Hepatocyte (in vitro differentiated cells): ENCODE results near the gene TBATA. TPM values are rescaled to one million over a fixed set of nuclear protein-coding genes. Genes with fewer than 3 reads are reported as not detected.

Source experiments
- DNase-seq: peaks from one replicate; pipeline ENCODE4 v3.0.0-alpha.2; 2016; ENCODE audit warnings: low spot score
- H2AFZ ChIP-seq: fragments of 200-600 bp; sonication (generic); 2 replicates; pipeline ENCODE4 v1.6.0; 2016; ENCODE audit warnings: antibody characterized with exemption, mild to moderate bottlenecking
- H3K27ac ChIP-seq: fragments of 200-600 bp; sonication (generic); 2 replicates; pipeline ENCODE4 v1.5.1; 2016; ENCODE audit warnings: mild to moderate bottlenecking
- H3K27me3 ChIP-seq: fragments of 200-600 bp; sonication (generic); 2 replicates; pipeline ENCODE4 v1.6.1; 2016
- H3K36me3 ChIP-seq: fragments of 200-600 bp; sonication (generic); replicated peaks from 2 replicates; pipeline ENCODE4 v1.5.1; 2016; ENCODE audit warnings: low read depth; ENCODE audit not compliant: insufficient read depth
- H3K4me1 ChIP-seq: fragments of 200-600 bp; sonication (generic); 2 replicates; pipeline ENCODE4 v1.5.1; 2016; ENCODE audit warnings: mild to moderate bottlenecking, moderate library complexity; ENCODE audit not compliant: insufficient read depth
- H3K4me2 ChIP-seq: fragments of 200-600 bp; sonication (generic); 2 replicates; pipeline ENCODE4 v1.6.0; 2016
- H3K4me3 ChIP-seq: fragments of 200-600 bp; sonication (generic); 2 replicates; pipeline ENCODE4 v1.5.1; 2016; ENCODE audit warnings: mild to moderate bottlenecking
- H3K79me2 ChIP-seq: fragments of 200-600 bp; sonication (generic); 2 replicates; pipeline ENCODE4 v1.6.0; 2017; ENCODE audit warnings: mild to moderate bottlenecking
- H3K9me2 ChIP-seq: fragments of 200-600 bp; sonication (generic); replicated peaks from 2 replicates; pipeline ENCODE4 v1.6.0; 2017; ENCODE audit warnings: mild to moderate bottlenecking; ENCODE audit not compliant: insufficient read depth
- H3K9me3 ChIP-seq: fragments of 200-600 bp; sonication (generic); 2 replicates; pipeline ENCODE4 v1.5.1; 2016; ENCODE audit warnings: low read depth, mild to moderate bottlenecking
- H4K20me1 ChIP-seq: fragments of 200-600 bp; sonication (generic); 2 replicates; pipeline ENCODE4 v1.6.0; 2016; ENCODE audit warnings: mild to moderate bottlenecking; ENCODE audit not compliant: insufficient read depth, poor library complexity, severe bottlenecking
- EZH2 ChIP-seq: fragments of 200-600 bp; sonication (generic); IDR thresholded peaks from 2 replicates; pipeline ENCODE4 v1.6.1; 2016; ENCODE audit warnings: antibody characterized with exemption, mild to moderate bottlenecking, borderline replicate concordance
- EZH2phosphoT487 ChIP-seq: fragments of 200-600 bp; sonication (generic); IDR thresholded peaks from one replicate; pipeline ENCODE4 v1.6.1; 2018; ENCODE audit warnings: antibody characterized with exemption, mild to moderate bottlenecking, low read depth, moderate library complexity; ENCODE audit not compliant: unreplicated experiment, severe bottlenecking
- WGBS: methylation state at CpG from one replicate; pipeline ENCODE4 v1.1.6; 2016; ENCODE audit warnings: low lambda C conversion rate; ENCODE audit errors: missing lambda C conversion rate; 5-methylcytosine and 5-hydroxymethylcytosine counted together
- polyA plus RNA-seq: library from polyadenylated mRNA; unstranded; fragments of >200 nt; fragmentation: Nextera tagmentation; extraction: Ambion mirVana; gene quantifications from 2 replicates; pipeline ENCODE4 v1.2.1, GENCODE V29; 2016
- total RNA-seq: library from RNA; depleted of rRNA; stranded (reverse); fragments of >200 nt; gene quantifications from 2 replicates; pipeline ENCODE4 v1.2.3, GENCODE V29; 2014
- TF ChIP-seq, protein P1 (sequence below): fragments of 200-600 bp; sonication (generic); IDR thresholded peaks from 2 replicates; pipeline ENCODE4 v1.5.1; 2016; ENCODE audit warnings: antibody characterized with exemption, mild to moderate bottlenecking; ENCODE audit not compliant: poor library complexity

TBATA gene
- total and polyA plus RNA-seq, 2 experiments from 2014 or later = not detected

DNA sequence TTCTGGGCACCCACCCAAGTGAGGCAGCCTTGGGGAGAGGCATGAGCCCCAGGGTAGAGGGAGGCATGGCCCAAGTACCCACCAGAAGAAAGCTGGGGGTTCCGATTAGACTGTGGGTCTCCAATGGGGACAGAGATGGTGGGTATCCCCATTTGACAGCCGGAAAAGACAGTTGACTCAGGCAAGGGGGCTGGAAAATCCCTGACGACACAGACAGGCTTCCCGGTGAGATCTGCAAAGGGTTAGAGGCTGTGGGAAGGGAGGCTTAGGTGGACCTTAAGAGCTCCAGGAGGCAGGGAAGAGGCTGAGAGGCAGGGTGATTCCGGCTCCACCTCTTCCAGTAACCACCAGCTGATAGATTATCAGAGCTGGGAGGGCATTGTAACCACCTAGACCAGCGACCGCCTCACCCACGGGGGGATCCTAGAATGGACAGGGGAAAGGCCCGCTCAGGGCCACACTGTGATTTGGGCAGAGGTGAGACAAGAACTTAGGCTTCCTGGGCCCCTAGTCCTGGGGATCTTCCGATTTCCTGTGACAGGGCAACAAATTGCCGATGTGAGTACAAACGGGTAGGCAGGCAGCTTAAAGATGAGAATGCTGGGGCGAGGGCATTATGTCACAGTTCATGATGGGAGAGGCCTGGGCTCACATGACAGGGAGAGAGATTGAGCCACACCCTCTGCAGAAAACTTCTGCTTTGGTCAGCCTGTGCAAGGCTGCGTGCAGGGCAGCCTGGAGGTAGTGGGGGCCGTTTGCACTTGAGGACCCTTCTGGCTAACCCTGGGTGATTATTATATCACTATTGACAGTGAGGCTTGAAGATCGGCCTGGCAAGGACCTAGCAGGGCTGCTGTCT lies 5.4 kb downstream of the TBATA start:
- Histone ChIP-seq H3K27ac (no peak overlapping the region), H3K4me2 (no peak overlapping the region), H3K9me2 (no peaks in the 10 kb centered on the region), H3K9me3 (no peaks in the 10 kb centered on the region), H3K4me3 (no peak overlapping the region), H3K79me2 (no peaks in the 10 kb centered on the region), H4K20me1 (no peaks in the 10 kb centered on the region), H2AFZ (no peak overlapping the region), H3K4me1 (peaks cover 4% of the 10 kb centered on the region), H3K27me3 (no peaks in the 10 kb centered on the region), H3K36me3 (no peaks in the 10 kb centered on the region)
- WGBS = 84% methylated on average over 16 of the region's 16 CpGs
- DNase-seq = no peak
- TF ChIP-seq EZH2 (no peak), EZH2phosphoT487 (no peak)
- TF ChIP-seq, protein P1, sequence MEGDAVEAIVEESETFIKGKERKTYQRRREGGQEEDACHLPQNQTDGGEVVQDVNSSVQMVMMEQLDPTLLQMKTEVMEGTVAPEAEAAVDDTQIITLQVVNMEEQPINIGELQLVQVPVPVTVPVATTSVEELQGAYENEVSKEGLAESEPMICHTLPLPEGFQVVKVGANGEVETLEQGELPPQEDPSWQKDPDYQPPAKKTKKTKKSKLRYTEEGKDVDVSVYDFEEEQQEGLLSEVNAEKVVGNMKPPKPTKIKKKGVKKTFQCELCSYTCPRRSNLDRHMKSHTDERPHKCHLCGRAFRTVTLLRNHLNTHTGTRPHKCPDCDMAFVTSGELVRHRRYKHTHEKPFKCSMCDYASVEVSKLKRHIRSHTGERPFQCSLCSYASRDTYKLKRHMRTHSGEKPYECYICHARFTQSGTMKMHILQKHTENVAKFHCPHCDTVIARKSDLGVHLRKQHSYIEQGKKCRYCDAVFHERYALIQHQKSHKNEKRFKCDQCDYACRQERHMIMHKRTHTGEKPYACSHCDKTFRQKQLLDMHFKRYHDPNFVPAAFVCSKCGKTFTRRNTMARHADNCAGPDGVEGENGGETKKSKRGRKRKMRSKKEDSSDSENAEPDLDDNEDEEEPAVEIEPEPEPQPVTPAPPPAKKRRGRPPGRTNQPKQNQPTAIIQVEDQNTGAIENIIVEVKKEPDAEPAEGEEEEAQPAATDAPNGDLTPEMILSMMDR = no peak

DNA sequence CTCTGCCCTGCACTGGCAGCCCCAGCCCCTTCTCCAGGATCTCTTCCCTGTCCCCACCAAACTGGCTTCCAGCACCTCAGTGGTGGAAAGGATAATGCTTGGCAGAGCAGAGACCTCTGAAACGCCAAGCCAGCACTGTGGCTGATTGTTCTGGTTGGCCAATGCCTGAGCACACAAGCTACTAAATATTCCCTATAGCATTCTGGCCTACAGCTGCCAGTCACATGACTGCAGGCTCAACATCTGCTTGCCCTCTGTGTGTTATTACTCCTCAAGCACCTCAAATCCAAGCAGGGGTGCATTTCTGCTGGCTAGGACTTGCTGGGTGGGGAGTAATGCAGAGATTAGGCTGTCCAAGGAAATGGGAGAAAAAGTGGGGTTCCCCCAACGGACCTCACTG lies 6.1 kb downstream of the TBATA start:
- Histone ChIP-seq H3K9me2 (no peaks in the 10 kb centered on the region), H3K4me3 (no peak overlapping the region), H3K9me3 (no peaks in the 10 kb centered on the region), H3K27ac (no peak overlapping the region), H3K36me3 (no peaks in the 10 kb centered on the region), H3K4me2 (no peak overlapping the region), H3K4me1 (peaks cover 4% of the 10 kb centered on the region), H4K20me1 (no peaks in the 10 kb centered on the region), H3K79me2 (no peaks in the 10 kb centered on the region), H3K27me3 (no peaks in the 10 kb centered on the region), H2AFZ (no peak overlapping the region)
- 81% methylated on average over 2 of the region's 2 CpGs for WGBS
- TF ChIP-seq EZH2phosphoT487 (no peak), EZH2 (no peak)
- TF ChIP-seq, protein P1 = no peak
- no peak for DNase-seq

DNA sequence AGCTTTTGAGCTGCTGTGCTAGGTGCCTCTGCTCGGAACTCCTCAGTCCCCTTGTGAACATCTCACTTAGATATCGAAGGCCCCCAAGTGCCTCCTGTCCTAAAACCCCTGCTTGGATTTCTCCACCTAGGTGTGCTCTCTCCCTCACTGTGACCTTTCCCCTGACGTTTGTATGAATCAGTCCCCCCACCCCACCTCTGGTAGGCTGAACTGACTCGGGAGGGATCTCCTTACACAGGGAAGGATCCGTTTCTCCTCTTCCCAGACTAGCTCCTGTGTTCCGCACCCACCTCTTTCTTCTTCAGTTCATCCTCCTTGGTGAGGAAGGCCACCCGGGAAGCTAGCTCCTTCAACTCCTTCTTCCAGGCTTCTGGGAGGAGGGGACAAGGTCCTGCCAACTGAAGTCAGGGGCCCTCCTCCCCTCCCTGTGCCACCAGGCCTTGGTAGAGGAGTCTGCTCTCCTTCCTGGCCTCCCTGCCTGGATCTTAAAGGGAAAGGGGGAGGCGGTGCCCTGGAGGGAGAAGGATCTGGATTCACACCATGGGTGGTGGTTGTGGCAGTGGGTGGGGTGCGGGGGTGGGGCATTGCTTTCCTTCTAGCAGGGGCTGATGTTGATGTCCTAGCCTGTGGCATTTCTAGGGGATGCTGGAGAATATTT lies 6.8 kb downstream of the TBATA start:
- Histone ChIP-seq H3K4me1 (peaks cover 4% of the 10 kb centered on the region), H3K27ac (no peak overlapping the region)
- WGBS = 73% methylated on average over 9 of the region's 9 CpGs

More for the DNA sequence above, 6.8 kb downstream of the TBATA start:
- no peak for TF ChIP-seq EZH2
- TF ChIP-seq EZH2phosphoT487 = no peak
- TF ChIP-seq, protein P1 = no peak
- H3K9me3 ChIP-seq = no peaks in the 10 kb centered on the region
- no peak for DNase-seq
- H2AFZ ChIP-seq = no peak overlapping the region
- H3K4me3 ChIP-seq = no peak overlapping the region
- H3K27me3 ChIP-seq = no peaks in the 10 kb centered on the region
- no peaks in the 10 kb centered on the region for H3K79me2 ChIP-seq
- H4K20me1 ChIP-seq = no peaks in the 10 kb centered on the region
- H3K36me3 ChIP-seq = no peaks in the 10 kb centered on the region
- no peaks in the 10 kb centered on the region for H3K9me2 ChIP-seq
- H3K4me2 ChIP-seq = no peak overlapping the region
